Left colon (tissue), 2 donors: Measurements from ENCODE around the gene PROX2. TPM values are rescaled to one million over a fixed set of nuclear protein-coding genes. Genes with fewer than 3 reads are reported as not detected.

Experiments used
- total RNA-seq, 2 donors: library from RNA; stranded (reverse); fragmentation: NEBNext Ultra II Directional; extraction: Animal tissue kit (Norgen Biotek cat#: 25700); gene quantifications; one replicate each; pipeline ENCODE4 v1.2.1, GENCODE V29; 2021
- donor health status: DM: no; HTN: no; CAD: no.
- donor health status: DM: yes; HTN: yes; CAD: no.

The PROX2 gene
- total RNA-seq, 2 donors from 2014 or later, result not detected

Other genes starting within 250 kb of the PROX2 start
- 10 to 100 TPM; 49.6 to 50.5 TPM for gene AREL1, start 163.1 kb downstream of the PROX2 start, total RNA-seq
- 10 to 100 TPM; 32.9 to 34.3 TPM for gene FCF1, start 163.0 kb downstream of the PROX2 start, total RNA-seq
- gene YLPM1, start 112.8 kb downstream of the PROX2 start, total RNA-seq, result 10 to 100 TPM; 36.9 to 42.7 TPM
- gene DLST, start 5.8 kb upstream of the PROX2 start, total RNA-seq, result 100 to 1,000 TPM; 139 to 142 TPM
- 10 to 100 TPM in 1 of 2 donors, 1 to 10 TPM in 1; 9.7 to 13.3 TPM for gene RPS6KL1, start 47.1 kb upstream of the PROX2 start, total RNA-seq
- 1 to 10 TPM; 1.3 to 2.9 TPM for gene PGF, start 79.5 kb upstream of the PROX2 start, total RNA-seq
- 10 to 100 TPM; 36.5 to 48.1 TPM for gene EIF2B2, start 126.8 kb upstream of the PROX2 start, total RNA-seq
- gene MLH3, start 175.3 kb upstream of the PROX2 start, total RNA-seq, result 10 to 100 TPM; 19.6 to 27.0 TPM
- gene ACYP1, start 187.9 kb upstream of the PROX2 start, total RNA-seq, result 10 to 100 TPM; 14.8 to 20.3 TPM
- 1 to 10 TPM; 3.9 to 4.8 TPM for gene ZC2HC1C, start 193.5 kb upstream of the PROX2 start, total RNA-seq